CD8-positive, alpha-beta memory T cell (primary cell): Measurements from ENCODE around the gene SLCO4A1. TPM values are rescaled to one million over a fixed set of nuclear protein-coding genes. Genes with fewer than 3 reads are reported as not detected.

Experiments
- CTCF ChIA-PET: fragments of 350-600 bp; sonication (Branson Sonifier 250); formaldehyde crosslinking; loops from one replicate; lab custom pipeline; 2021; ENCODE audit warnings: antibody characterized with exemption; lab: Charles Lee
- POLR2A ChIA-PET: fragments of 350-600 bp; sonication (Branson Sonifier 250); formaldehyde crosslinking; loops from one replicate; lab custom pipeline; 2021; ENCODE audit warnings: antibody characterized with exemption; lab: Charles Lee
- DNase-seq, 5 donors: peaks; one replicate each; pipeline versions ENCODE4 v3.0.0 to v3.0.0-alpha.2; 2020 to 2022; ENCODE audit warnings: mixed read lengths in 1 of 5
- H3K27ac ChIP-seq: one replicate; pipeline ENCODE4 v1.7.0; 2013; ENCODE audit warnings: low read depth, mild to moderate bottlenecking, low read length, moderate library complexity
- H3K27me3 ChIP-seq: 2 replicates; pipeline ENCODE4 v1.7.0; 2013; ENCODE audit warnings: low read length, mild to moderate bottlenecking; ENCODE audit not compliant: insufficient read depth, poor library complexity, severe bottlenecking
- H3K36me3 ChIP-seq: 2 replicates; pipeline ENCODE4 v1.7.0; 2013; ENCODE audit warnings: mild to moderate bottlenecking, low read length, moderate library complexity; ENCODE audit not compliant: insufficient read depth
- H3K4me1 ChIP-seq: 2 replicates; pipeline ENCODE4 v1.7.0; 2013; ENCODE audit warnings: mild to moderate bottlenecking, low read length, moderate library complexity; ENCODE audit not compliant: insufficient read depth
- H3K4me3 ChIP-seq: 2 replicates; pipeline ENCODE4 v1.7.0; 2013; ENCODE audit warnings: mild to moderate bottlenecking, low read length
- H3K9me3 ChIP-seq: 2 replicates; pipeline ENCODE4 v1.7.0; 2013; ENCODE audit warnings: mild to moderate bottlenecking, low read length
- H3K27ac Mint-ChIP-seq, 8 donors: one replicate each; pipeline ENCODE4 v1.8.0; 2020 to 2021; ENCODE audit warnings: mixed read lengths in 8 of 8, mild to moderate bottlenecking in 6 of 8, inconsistent platforms in 3 of 8, moderate library complexity in 3 of 8
- H3K27me3 Mint-ChIP-seq, 2 donors: one replicate each; pipeline ENCODE4 v1.8.0; 2020 to 2021; ENCODE audit warnings: mixed read lengths in 2 of 2, mild to moderate bottlenecking in 1 of 2, moderate library complexity in 1 of 2
- H3K36me3 Mint-ChIP-seq, 3 donors: one replicate each; pipeline ENCODE4 v1.8.0; 2020 to 2021; ENCODE audit warnings: mixed read lengths in 3 of 3, inconsistent platforms in 1 of 3, mild to moderate bottlenecking in 1 of 3
- H3K4me1 Mint-ChIP-seq, 3 donors: one replicate each; pipeline ENCODE4 v1.8.0; 2020 to 2021; ENCODE audit warnings: mixed read lengths in 3 of 3, inconsistent platforms in 1 of 3, mild to moderate bottlenecking in 1 of 3
- H3K4me3 Mint-ChIP-seq, 7 donors: one replicate each; pipeline ENCODE4 v1.8.0; 2020 to 2021; ENCODE audit warnings: mixed read lengths in 7 of 7, mild to moderate bottlenecking in 6 of 7, moderate library complexity in 4 of 7, inconsistent platforms in 2 of 7
- H3K9me3 Mint-ChIP-seq, 5 donors: one replicate each; pipeline ENCODE4 v1.8.0; 2020 to 2022; ENCODE audit warnings: mixed read lengths in 5 of 5, mild to moderate bottlenecking in 3 of 5, moderate library complexity in 2 of 5, inconsistent platforms in 1 of 5
- polyA plus RNA-seq: library from polyadenylated mRNA; unstranded; fragments of 300-500 nt; fragmentation: Illumina TruSeq; gene quantifications from one replicate; pipeline ENCODE4 v1.2.3, GENCODE V29; 2021
- total RNA-seq, 2 experiments: library from RNA; stranded (reverse); gene quantifications; one replicate each; pipeline ENCODE4 v1.2.3, GENCODE V29; 2021

SLCO4A1 gene
- total and polyA plus RNA-seq, 3 experiments from 2014 or later = 0.47 to 44.9 (median 42.0) TPM

GRCh38 chr20:62690261-62690820 is 48.0 kb downstream of the SLCO4A1 start:
- Mint-ChIP-seq H3K27ac (peak overlapping the region in 2 of 8 donors; percentile 22 to 71), H3K27me3 (peaks cover 5 to 10% of the 10 kb centered on the region in 2 donors), H3K4me3 (no peak overlapping the region), H3K9me3 (no peaks in the 10 kb centered on the region), H3K36me3 (no peaks in the 10 kb centered on the region), H3K4me1 (peaks cover 5 to 7% (median 6%) of the 10 kb centered on the region in 3 donors)
- ChIA-PET CTCF (no interaction called here), POLR2A (no interaction called here)
- DNase-seq = no peak
- Histone ChIP-seq H3K27me3 (no peaks in the 10 kb centered on the region), H3K9me3 (no peaks in the 10 kb centered on the region), H3K4me1 (peaks cover 6% of the 10 kb centered on the region), H3K36me3 (no peaks in the 10 kb centered on the region), H3K4me3 (no peak overlapping the region), H3K27ac (no peak overlapping the region)

- CTCF ChIA-PET = no interaction called here
- no peaks in the 10 kb centered on the region for H3K27me3 ChIP-seq
- H3K36me3 Mint-ChIP-seq = no peaks in the 10 kb centered on the region
Observed at GRCh38 chr20:62691487-62691886, 49.2 kb downstream of the SLCO4A1 start.

GRCh38 chr20:62692176-62692575 is 49.9 kb downstream of the SLCO4A1 start:
- Mint-ChIP-seq H3K36me3 (no peaks in the 10 kb centered on the region), H3K9me3 (no peaks in the 10 kb centered on the region), H3K27me3 (peaks cover 6 to 8% of the 10 kb centered on the region in 2 donors), H3K27ac (no peak overlapping the region), H3K4me3 (no peak overlapping the region), H3K4me1 (peaks cover 2 to 17% (median 8%) of the 10 kb centered on the region in 3 donors)
- no peaks in the 10 kb centered on the region for H3K27me3 ChIP-seq
- CTCF ChIA-PET = no interaction called here
- no peaks in the 10 kb centered on the region for H3K9me3 ChIP-seq
- H3K4me1 ChIP-seq = no peaks in the 10 kb centered on the region
- H3K36me3 ChIP-seq = no peaks in the 10 kb centered on the region
- POLR2A ChIA-PET = no interaction called here
- H3K27ac ChIP-seq = no peak overlapping the region
- no peak overlapping the region for H3K4me3 ChIP-seq
- peak in 1 of 5 donors; percentile 37 for DNase-seq

More at GRCh38 chr20:62691487-62691886, 49.2 kb downstream of the SLCO4A1 start:
- POLR2A ChIA-PET = no interaction called here
- no peak overlapping the region for H3K27ac Mint-ChIP-seq
- Histone ChIP-seq H3K36me3 (no peaks in the 10 kb centered on the region), H3K9me3 (no peaks in the 10 kb centered on the region), H3K27ac (no peak overlapping the region), H3K4me1 (no peaks in the 10 kb centered on the region), H3K4me3 (no peak overlapping the region)
- H3K27me3 Mint-ChIP-seq = peaks cover 6 to 8% of the 10 kb centered on the region in 2 donors
- H3K4me3 Mint-ChIP-seq = peak overlapping the region in 1 of 7 donors; percentile 48
- peaks cover 3 to 12% (median 8%) of the 10 kb centered on the region in 3 donors for H3K4me1 Mint-ChIP-seq
- no peaks in the 10 kb centered on the region for H3K9me3 Mint-ChIP-seq
- peak in 1 of 5 donors; percentile 32 for DNase-seq

GRCh38 chr20:62692801-62693523 is 50.7 kb downstream of the SLCO4A1 start:
- Mint-ChIP-seq H3K36me3 (no peaks in the 10 kb centered on the region), H3K4me1 (peaks cover 2 to 20% (median 8%) of the 10 kb centered on the region in 3 donors), H3K27me3 (peaks cover 2 to 6% of the 10 kb centered on the region in 2 donors), H3K4me3 (no peak overlapping the region), H3K9me3 (no peaks in the 10 kb centered on the region), H3K27ac (peak overlapping the region in 1 of 8 donors; percentile 8)
- Histone ChIP-seq H3K9me3 (no peaks in the 10 kb centered on the region), H3K27ac (no peak overlapping the region), H3K4me3 (no peak overlapping the region), H3K4me1 (no peaks in the 10 kb centered on the region), H3K36me3 (no peaks in the 10 kb centered on the region), H3K27me3 (no peaks in the 10 kb centered on the region)
- DNase-seq = peak in 1 of 5 donors; percentile 33
- ChIA-PET CTCF (no interaction called here), POLR2A (no interaction called here)

GRCh38 chr20:62693524-62693922 is 51.2 kb downstream of the SLCO4A1 start:
- ChIA-PET CTCF (interaction anchor here (1.4 kb wide), 1 partner anchor 115 kb away, joined by 4 read pairs; no protein-coding TSS in a partner anchor), POLR2A (no interaction called here)
- Mint-ChIP-seq H3K4me1 (peaks cover 2 to 20% (median 8%) of the 10 kb centered on the region in 3 donors), H3K27me3 (peaks cover 2 to 5% of the 10 kb centered on the region in 2 donors), H3K9me3 (no peaks in the 10 kb centered on the region), H3K36me3 (no peaks in the 10 kb centered on the region), H3K27ac (no peak overlapping the region), H3K4me3 (no peak overlapping the region)
- Histone ChIP-seq H3K4me3 (no peak overlapping the region), H3K36me3 (no peaks in the 10 kb centered on the region), H3K27ac (no peak overlapping the region), H3K9me3 (no peaks in the 10 kb centered on the region), H3K27me3 (no peaks in the 10 kb centered on the region), H3K4me1 (no peaks in the 10 kb centered on the region)
- DNase-seq = peak in 1 of 5 donors; percentile 32

GRCh38 chr20:62694106-62694505 is 51.8 kb downstream of the SLCO4A1 start:
- H3K36me3 ChIP-seq = no peaks in the 10 kb centered on the region
- H3K9me3 Mint-ChIP-seq = no peaks in the 10 kb centered on the region
- no peak overlapping the region for H3K4me3 ChIP-seq
- H3K27me3 Mint-ChIP-seq = peaks cover 2 to 5% of the 10 kb centered on the region in 2 donors
- no peaks in the 10 kb centered on the region for H3K4me1 ChIP-seq
- H3K9me3 ChIP-seq = no peaks in the 10 kb centered on the region
- H3K27ac Mint-ChIP-seq = no peak overlapping the region
- POLR2A ChIA-PET = no interaction called here
- H3K36me3 Mint-ChIP-seq = no peaks in the 10 kb centered on the region
- no peak overlapping the region for H3K4me3 Mint-ChIP-seq
- no peak for DNase-seq
- no peak overlapping the region for H3K27ac ChIP-seq
- H3K4me1 Mint-ChIP-seq = peaks cover 2 to 20% (median 8%) of the 10 kb centered on the region in 3 donors
- H3K27me3 ChIP-seq = no peaks in the 10 kb centered on the region
- CTCF ChIA-PET = interaction anchor here (0.7 to 1.4 kb wide), 2 partner anchors 16 to 114 kb away, joined by 3 to 4 read pairs; no protein-coding TSS in a partner anchor

- peak in 1 of 5 donors; percentile 43 for DNase-seq
- ChIA-PET POLR2A (no interaction called here), CTCF (interaction anchor here (0.7 to 1.4 kb wide), 2 partner anchors 17 to 113 kb away, joined by 3 to 4 read pairs; no protein-coding TSS in a partner anchor)
- Mint-ChIP-seq H3K4me3 (no peak overlapping the region), H3K9me3 (no peaks in the 10 kb centered on the region), H3K4me1 (peaks cover 2 to 20% (median 8%) of the 10 kb centered on the region in 3 donors), H3K27me3 (peaks cover 2 to 5% of the 10 kb centered on the region in 2 donors), H3K27ac (peak overlapping the region in 1 of 8 donors; percentile 77), H3K36me3 (no peaks in the 10 kb centered on the region)
- no peak overlapping the region for H3K27ac ChIP-seq
- no peaks in the 10 kb centered on the region for H3K36me3 ChIP-seq
- H3K9me3 ChIP-seq = no peaks in the 10 kb centered on the region
- H3K27me3 ChIP-seq = no peaks in the 10 kb centered on the region
- H3K4me3 ChIP-seq = no peak overlapping the region
- no peaks in the 10 kb centered on the region for H3K4me1 ChIP-seq
Observed at GRCh38 chr20:62694868-62695267, 52.6 kb downstream of the SLCO4A1 start.
